Measurements from ENCODE around the gene STK24.

Gene STK24

DNA sequence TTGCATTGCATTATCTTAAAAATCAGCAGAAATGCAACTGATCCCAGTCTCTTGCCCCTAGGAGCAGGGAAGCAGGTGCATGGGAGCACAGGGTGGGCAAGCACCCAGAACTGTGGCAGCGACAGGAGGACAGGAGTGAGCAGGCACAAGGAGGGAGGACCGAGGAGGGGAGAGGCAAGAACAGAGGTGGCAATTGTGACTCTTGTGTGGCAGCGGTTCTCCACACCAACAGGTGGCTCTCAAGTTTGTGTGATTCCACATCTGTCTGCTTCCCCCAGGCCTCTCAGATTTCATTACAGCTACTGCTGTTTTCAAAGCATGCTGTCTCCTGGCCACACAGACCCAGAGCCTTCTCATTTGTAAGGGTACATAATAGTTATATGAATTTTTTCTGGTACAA lies 108.5 kb downstream of the STK24 start:
- no peak for DNase-seq (ENCODE audit: low read depth)
- TF ChIP-seq, protein P1, sequence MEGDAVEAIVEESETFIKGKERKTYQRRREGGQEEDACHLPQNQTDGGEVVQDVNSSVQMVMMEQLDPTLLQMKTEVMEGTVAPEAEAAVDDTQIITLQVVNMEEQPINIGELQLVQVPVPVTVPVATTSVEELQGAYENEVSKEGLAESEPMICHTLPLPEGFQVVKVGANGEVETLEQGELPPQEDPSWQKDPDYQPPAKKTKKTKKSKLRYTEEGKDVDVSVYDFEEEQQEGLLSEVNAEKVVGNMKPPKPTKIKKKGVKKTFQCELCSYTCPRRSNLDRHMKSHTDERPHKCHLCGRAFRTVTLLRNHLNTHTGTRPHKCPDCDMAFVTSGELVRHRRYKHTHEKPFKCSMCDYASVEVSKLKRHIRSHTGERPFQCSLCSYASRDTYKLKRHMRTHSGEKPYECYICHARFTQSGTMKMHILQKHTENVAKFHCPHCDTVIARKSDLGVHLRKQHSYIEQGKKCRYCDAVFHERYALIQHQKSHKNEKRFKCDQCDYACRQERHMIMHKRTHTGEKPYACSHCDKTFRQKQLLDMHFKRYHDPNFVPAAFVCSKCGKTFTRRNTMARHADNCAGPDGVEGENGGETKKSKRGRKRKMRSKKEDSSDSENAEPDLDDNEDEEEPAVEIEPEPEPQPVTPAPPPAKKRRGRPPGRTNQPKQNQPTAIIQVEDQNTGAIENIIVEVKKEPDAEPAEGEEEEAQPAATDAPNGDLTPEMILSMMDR (IDR thresholded peaks at IDR 0.05; ENCODE audit: control insufficient read depth, insufficient read depth, low read depth, low read length, missing control alignments): no peak
- no peak overlapping the region for H3K4me3 ChIP-seq (ENCODE audit: control insufficient read depth, low read depth, low read length)

DNA sequence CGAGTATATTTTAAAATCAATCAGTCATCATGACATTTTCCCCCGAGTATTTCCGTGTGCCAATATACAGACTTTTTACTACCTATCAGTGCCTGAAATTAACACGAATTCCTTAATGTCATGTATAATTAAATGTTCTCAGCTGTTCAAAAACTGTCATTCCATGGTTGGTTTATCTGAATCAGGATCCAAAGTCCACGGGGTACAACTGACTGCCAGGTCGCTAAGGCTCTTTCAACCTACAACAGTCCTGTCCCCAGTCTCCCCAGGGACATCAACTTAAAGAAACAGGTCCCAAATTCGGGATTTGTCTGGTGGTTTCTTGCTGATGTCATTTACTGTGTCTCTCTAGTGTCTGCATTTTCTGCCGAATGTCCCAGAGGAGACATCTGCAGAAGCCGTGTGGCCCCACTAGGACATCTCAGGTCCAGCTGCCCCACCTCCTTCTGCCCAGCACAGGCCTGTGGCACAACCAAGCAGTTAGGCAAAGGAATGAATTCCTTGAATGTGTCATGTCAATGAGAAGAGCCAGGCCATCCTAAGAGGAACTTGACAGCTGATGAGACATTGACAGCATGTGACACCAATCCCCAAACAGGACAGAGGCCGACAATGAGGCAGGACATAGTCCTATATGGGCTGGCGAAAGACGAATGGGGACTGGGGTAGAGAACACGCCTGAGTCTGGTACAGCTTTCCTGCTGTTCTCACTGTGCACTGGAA lies 109.5 kb downstream of the STK24 start:
- no peak overlapping the region for H3K4me3 ChIP-seq (ENCODE audit: control insufficient read depth, low read depth, low read length)
- DNase-seq (ENCODE audit: low read depth): no peak
- TF ChIP-seq, protein P1 (IDR thresholded peaks at IDR 0.05; ENCODE audit: control insufficient read depth, insufficient read depth, low read depth, low read length, missing control alignments): no peak

GRCh38 chr13:98466634-98467236 lies 110.2 kb downstream of the STK24 start:
- TF ChIP-seq, protein P1 (IDR thresholded peaks at IDR 0.05; ENCODE audit: control insufficient read depth, insufficient read depth, low read depth, low read length, missing control alignments): peak; percentile 69
- H3K4me3 ChIP-seq (ENCODE audit: control insufficient read depth, low read depth, low read length): no peak overlapping the region
- no peak for DNase-seq (ENCODE audit: low read depth)

- no peak for DNase-seq (ENCODE audit: low read depth)
- TF ChIP-seq, protein P1 (IDR thresholded peaks at IDR 0.05; ENCODE audit: control insufficient read depth, insufficient read depth, low read depth, low read length, missing control alignments): no peak
- no peak overlapping the region for H3K4me3 ChIP-seq (ENCODE audit: control insufficient read depth, low read depth, low read length)
Measured at GRCh38 chr13:98462946-98463345, 114.0 kb downstream of the STK24 start.

- H3K4me3 ChIP-seq (ENCODE audit: control insufficient read depth, low read depth, low read length): no peak overlapping the region
- TF ChIP-seq, protein P1 (IDR thresholded peaks at IDR 0.05; ENCODE audit: control insufficient read depth, insufficient read depth, low read depth, low read length, missing control alignments): no peak
- DNase-seq (ENCODE audit: low read depth): no peak
Measured at GRCh38 chr13:98462241-98462882, 114.5 kb downstream of the STK24 start.

GRCh38 chr13:98461486-98462240 lies 115.2 kb downstream of the STK24 start:
- TF ChIP-seq, protein P1 (IDR thresholded peaks at IDR 0.05; ENCODE audit: control insufficient read depth, insufficient read depth, low read depth, low read length, missing control alignments): no peak
- DNase-seq (ENCODE audit: low read depth): no peak
- H3K4me3 ChIP-seq (ENCODE audit: control insufficient read depth, low read depth, low read length): no peak overlapping the region
